ELF-1 (cell line): ENCODE data around the gene TSPAN10.
"Not testable (repeated sequence)": the region's sequence is repeated elsewhere in the genome, so short reads cannot be mapped to it uniquely, and the experiment has no call there.

Experiments used
- DNase-seq: peaks from one replicate; pipeline ENCODE4 v3.0.0-alpha.2; 2016; ENCODE audit warnings: low read depth, low spot score

Gene TSPAN10

DNA sequence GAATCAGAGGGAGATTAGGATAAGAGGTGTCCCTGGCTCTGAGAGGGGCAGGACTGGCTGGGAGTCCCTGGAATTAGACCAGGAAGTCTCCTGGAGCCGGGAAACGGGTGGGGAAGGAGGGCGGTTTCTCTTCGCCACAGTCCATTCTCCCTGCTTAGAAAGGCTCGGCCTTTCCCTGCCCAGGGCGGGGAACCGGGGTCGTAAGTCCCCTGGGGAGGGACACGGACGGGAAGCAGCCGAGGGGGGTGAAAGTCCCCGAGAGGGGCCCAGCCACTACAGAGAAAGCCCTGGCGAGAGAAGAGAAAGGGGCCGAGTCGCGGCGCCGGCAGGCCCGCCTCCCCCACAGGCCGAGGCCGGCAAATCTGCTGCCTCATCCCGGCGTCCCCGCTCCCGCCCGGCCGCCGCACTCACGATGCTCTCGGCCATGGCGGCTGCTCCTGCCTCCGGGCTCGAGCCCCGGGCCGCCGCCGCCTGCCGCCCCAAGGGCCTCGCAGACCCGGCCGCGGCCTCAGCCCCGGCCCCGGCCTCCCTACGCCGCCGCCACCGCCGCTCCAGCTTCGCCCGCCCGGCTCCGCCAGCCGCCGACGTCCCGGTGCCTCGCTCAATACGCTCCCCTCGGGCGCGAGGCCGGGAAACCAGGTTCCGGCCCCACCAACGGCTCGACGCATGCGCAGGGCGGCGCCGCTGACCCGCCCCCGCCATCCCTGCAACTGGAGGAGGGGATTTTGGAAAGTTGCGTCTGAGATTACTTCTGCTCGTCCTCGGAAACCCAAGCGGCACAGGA lies at the start of gene TSPAN10, which contains the start of gene NPLOC4:
TSPAN10 (plus strand) TSS at position 692 of the 784 bp plus-strand sequence. CDS start 5,217 bp downstream, outside the sequence.
NPLOC4 (minus strand) TSS at position 608 of the 784 bp plus-strand sequence; CDS start at position 426, 182 bp downstream.
- DNase-seq: peak; percentile 92

DNA sequence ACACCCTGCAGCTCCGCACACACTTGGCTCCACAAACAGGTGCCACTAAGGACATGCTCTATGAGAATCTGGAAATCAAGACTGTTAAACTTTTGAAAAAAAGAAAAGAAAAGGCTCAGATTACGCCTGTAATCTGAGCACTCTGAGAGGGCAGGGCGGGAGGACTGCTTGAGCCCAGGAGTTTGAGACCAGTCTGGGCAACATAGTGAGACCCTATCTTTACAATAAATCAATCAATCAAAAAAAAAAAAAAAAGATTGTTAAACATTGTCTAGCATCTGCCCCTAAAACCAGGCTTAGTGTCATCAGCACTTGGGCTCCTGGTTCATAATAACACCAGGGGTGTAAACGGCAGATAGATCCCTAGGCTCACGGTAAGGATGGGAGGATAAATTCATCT lies 47.4 kb upstream of the TSPAN10 start:
- DNase-seq: no peak

DNA sequence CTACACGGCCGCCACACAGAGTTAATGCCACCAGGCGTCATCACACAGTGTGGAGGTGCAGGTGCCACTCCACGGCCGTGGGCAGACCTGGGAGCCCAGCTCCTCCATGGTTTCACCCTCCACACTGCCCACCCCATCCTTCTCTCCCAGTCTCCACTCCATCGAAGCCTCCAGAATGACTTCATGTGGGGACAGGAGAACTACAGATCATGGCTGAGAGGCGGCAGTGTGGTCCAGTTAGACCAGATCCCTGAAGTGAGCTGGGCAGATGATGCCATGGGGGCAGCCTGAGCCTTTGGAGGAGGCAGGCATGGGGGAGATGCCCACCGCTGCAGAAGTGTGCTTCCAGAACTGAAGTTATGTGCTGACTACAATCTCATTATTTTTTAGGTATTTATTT lies 46.9 kb upstream of the TSPAN10 start:
- DNase-seq: no peak

DNA sequence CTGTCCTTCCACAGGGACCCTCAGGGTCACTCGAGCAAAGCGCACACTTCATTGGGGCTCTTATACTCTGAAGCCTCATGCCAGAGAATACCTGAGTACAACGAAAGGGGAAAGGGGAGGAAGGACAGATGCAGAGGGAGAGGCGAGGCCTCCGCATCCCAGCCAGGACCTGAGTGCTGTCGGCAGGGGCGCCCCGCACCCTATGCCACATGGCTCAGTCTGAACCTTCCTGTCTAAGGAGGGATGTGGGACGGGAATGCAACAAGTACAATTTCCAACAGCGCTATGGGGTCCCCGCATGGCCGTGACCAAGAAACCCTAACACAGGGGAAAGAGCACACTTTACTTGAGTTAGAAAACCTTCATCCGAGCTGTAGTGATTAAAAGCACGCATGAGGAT lies 45.0 kb upstream of the TSPAN10 start:
- DNase-seq: no peak

DNA sequence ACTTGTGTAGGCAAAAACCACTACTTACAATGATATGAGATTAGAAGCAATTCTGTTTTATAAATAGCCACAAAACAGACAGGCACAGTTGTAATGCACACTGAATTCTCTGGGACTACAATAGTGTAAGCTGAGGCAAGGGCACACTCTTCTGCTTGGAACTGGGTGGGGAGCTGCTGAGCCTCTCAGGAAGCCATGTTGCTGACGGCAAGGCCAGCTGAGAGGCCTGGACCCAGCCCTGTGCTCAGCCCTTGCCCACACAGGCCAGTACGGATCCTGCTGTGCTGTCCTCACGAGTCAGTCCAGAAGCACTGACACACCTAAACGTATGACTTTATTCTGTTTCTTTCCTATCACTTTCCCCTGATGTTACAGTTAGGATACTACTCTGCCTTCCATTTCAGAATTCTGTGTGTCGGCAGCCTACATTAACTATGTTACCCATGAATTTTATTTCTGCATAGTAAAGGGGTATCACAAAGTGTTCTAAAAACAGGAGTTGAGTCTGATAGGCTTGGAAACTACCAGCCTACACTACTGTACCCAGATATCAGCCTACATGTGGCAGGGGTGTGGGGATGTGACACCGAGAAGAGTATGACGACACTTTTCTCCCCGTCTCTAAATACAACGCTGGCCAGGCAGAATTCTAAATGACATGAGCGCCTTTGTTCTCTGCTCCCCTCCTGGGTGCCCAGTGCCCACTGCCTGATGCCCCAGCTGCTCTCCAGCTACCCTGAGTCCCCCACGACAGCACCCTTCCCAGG lies 43.7 kb upstream of the TSPAN10 start:
- DNase-seq: no peak

DNA sequence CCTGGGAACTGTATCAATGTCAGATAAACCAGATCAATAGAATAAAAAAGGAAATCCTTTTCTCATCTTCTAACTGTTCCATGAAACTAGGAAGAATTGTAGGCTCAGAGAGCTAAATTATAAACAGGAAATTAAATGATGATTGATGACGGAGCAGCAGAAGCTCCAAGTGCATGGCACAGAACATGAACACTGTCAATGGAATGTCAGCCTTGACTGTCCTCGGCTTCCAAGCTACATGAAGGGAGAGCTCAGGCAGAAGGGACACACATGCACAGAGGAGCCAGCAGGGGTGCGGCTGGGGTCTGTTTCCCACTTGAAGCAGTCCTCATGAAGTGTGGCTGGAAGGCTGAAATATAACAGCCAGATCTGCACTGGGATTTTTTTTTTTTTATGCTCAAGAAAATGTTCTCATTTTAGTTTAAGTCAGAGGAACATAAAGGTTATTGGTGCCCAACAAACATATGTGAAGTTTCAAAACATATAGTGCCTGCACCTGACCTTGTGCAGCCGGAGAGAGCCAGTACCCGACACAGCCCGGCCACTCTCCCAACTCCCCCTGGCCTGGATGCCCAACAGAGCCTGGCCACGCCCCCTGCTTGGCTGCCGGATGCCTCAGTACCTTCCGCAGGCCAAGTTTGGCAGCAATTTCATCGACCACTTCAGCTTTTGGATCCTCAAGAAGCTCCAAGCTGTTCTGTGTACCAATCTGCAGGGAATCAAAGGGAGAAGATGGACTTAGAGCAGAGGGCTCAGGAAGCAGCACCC lies 37.1 kb upstream of the TSPAN10 start:
- DNase-seq: no peak

DNA sequence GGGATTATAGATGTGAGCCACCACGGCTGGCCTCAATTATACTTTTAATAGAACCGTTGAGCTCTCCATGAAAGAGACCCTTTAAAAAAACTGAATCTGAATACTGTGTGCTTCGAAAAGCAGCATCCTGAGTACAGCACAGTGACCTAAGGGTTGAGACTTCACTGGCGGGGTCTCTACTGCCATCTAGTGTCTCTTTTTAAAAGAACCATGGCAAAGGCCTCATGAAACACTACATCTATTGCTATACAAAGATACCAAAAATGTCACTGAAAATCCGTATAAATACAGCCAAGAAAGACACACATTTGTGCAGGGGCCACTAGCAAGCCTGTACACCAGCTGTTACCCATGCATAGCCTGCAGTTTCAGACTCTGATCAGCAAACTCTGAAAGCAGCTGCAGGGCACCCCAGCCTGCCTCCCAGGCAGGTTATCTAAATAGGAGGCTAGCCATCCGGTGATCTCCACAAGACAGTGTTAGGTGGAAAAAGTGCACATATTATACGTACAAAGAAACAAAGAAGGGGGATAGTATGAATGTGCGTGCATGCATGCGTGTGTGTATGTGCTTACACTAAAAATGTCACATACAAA lies 35.4 kb upstream of the TSPAN10 start:
- peak; percentile 56 for DNase-seq

DNA sequence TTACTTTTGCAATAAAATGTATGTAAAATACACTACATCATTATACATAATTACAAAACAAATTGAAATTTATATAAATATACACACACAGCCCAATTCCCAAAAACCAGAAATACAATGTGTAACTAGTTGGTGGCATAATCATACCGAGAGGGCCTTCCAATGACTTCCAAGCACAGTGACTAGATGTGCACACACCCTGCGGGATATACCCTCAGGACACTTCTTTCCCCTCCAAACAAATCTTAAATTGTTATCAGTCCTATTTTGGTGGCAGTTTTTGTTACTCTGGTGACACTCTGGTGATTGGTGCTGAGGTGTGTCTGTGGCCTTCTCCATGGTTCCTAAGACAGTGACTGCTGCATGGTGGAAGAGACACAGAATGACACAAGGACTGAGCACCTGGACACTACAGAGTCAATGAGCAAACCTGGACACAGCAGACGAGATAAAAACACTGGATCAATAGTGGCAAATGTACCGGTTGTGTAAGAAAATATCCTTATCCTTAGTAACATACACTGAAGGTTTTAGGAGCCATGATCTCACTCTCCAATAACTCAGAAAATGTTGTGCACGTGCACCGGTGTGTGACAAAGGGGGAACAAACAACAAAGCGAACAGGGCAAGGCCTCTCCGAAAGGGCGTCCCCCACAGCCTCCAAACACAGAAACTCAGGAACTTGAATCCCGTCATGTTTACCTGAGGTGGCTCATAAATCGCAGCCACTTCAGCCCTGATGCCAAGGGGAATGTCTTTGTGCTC lies 33.0 kb upstream of the TSPAN10 start:
- DNase-seq: no peak

DNA sequence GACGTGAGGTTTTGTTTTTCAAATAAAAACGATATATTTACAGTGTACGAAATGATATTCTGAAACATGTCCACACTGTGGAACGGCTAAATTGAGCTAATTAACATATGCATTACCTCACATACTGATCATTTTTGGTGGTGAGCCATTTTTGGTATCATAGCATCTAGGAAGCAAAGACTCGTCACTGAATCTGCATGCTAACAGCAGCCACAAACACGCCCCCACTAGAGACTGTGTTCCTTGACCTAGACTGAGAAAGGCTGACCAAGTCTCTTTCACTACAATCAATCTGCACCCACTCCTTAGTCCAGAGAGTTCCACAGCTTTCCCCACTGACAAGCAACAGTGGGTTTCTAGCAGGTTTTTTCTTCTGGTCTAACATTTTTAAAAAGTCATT lies 29.6 kb upstream of the TSPAN10 start:
- no peak for DNase-seq

DNA sequence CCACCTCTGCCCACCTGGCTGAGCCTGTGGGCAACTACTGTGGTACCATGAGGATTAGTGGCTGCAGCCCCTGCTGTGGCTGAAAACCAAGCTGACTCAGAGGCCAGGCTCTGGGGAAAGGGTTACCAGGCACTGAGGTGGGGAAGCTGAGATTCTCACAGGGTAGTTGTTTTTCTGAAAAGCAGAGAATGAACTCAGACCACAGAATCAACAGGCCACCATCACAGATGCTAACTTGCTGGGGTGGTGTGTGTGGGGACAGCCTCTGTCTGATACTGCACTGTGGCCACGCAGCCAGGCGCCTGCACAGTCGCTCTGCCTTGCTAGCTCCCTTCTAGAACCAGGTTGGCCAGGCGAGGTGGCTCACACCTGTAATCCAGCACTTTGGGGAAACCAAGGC lies 28.9 kb upstream of the TSPAN10 start:
- DNase-seq: no peak

DNA sequence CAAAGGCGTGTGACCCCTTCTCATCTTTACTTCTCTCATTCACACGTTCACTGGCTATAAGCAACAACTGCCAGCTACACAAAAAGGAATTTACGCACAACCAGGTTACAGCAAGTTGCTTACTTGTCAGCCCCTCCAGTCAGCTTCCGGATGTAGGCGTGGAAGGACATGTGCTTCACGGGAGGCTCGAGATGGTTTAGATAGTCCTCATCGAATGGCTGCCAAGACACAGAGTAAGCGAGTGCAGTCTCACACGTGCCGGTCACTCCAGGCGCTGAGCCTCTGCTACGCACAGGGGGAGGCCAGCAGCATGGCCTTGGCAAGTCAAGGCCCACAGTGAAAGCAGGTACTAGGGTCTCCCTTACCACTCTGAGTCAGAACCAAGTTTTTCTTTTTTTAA lies 28.4 kb upstream of the TSPAN10 start:
- no peak for DNase-seq

DNA sequence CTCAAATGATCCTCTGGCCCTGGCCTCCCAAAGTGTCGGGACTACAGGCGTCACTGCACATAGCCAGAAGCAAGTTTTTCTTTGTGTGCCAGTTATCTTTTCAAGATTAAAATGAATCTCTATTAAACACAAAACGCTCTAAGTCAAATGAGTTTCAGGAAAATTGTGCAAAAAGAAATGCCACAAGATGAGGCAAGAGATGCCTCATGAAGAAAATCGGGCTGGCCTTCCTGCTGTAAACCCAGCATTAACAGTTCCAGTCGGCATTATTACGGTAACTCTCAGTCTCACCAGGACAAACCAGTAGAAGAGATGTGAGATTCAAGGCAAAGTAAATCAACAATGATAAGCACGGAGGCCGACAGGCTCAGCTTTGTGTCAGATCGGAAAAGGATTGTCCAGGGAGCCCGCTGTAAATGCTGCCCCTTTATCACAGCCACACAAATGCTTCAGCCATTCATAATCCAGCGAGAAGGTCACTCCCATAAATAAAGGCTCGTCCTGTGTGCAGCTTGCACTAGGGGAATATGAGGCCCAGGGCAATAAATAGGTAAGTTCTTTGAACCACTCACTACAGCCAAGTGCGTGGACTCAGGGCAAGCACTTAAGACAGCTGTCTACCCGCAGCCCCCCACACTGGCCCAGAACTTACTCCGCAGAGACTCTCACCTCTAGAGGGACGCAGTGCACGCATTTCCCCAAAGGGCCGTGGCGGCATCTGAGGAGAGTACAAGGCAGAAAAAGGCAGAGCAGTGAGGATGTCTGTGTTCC lies 27.3 kb upstream of the TSPAN10 start:
- no peak for DNase-seq

DNA sequence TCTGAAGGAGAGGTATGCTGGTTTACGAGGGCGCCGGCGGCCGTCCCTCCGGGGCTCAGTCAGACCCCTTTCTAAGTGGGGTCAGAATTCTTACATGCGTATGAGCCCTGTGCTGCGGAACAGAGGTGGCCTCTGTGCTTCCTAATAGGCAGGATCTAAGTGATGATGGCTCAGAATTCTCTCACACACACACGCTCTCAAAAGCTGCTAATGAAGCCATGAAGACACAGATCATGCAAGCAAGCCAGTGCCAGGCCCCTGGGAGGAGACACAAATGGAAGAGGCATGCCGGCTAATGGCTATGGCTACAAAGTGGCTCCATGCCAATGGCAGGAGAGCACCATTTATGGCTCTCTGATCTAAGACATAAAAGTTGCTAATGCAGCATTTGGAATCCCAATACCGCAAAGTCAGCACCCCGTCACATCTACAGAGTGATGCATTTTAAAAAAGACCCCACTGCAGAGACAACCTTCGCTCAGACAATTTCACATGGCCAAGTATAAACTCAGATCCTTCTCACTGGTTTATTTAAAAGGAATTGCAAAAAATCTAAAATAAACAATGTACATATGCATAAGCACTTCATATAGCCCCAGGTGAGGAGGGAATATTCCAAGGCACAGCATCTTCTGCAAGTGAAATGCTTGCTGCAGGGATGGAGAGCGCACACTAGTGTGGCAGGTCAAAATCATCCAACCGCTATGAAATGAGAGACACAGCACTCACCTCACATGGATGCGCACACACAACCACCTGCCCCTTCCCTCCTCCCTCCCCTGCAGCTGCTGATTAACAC lies 24.6 kb upstream of the TSPAN10 start:
- DNase-seq: no peak

DNA sequence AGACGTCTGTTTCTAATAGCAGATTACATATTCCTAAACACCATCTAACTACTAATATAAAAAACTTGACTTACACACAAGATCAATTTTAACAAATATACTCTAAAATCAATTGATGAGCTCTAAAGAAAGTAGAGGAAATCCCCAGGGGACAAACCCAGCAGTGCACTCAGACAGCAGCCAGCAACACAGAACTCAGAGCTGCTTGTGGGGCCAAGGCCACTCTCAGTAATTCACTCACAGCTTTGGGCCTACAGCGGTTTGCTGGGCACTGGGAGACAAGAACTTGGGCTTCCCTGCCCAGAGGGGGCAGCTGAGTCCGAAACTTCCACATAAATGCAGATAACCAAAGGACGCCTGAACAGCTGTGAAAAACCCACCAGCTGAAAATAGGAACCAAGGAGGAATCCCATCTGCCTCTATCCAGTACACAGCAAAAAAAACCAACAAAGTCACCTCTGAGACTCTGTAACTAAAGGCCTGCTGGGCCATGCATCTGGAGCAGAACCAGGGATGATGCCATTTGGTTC lies 21.5 kb upstream of the TSPAN10 start:
- DNase-seq: no peak

DNA sequence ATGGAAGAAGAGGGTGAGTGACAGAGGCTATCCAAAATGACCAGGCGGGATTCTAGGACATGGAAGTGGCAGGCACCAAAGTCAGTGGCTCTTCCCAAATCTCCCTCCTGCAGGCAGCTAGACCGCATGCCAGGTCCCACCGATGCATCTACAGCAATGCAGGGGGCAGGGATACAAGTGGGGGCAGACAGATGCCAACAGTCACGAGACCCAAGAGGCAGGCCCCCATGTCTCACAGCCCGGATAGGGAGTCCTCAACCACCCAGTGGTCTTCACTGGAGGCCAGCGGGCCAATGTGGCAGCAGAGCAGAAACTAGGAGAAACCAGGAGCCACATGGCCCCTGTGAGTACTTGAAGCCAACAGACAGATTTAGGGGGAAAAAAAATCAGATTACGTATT lies 20.1 kb upstream of the TSPAN10 start:
- DNase-seq: no peak

DNA sequence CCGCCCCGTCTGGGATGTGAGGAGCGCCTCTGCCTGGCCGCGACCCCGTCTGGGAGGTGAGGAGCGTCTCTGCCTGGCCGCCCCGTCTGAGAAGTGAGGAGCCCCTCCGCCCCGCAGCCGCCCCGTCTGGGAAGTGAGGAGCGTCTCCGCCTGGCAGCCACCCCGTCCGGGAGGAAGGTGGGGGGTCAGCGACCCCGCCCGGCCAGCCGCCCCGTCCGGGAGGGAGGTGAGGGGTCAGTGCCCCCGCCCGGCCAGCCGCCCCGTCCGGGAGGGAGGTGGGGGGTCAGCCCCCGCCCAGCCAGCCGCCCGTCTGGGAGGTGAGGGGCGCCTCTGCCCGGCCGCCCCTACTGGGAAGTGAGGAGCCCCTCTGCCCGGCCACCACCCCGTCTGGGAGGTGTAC lies 18.7 kb upstream of the TSPAN10 start:
- not testable (repeated sequence) for DNase-seq

DNA sequence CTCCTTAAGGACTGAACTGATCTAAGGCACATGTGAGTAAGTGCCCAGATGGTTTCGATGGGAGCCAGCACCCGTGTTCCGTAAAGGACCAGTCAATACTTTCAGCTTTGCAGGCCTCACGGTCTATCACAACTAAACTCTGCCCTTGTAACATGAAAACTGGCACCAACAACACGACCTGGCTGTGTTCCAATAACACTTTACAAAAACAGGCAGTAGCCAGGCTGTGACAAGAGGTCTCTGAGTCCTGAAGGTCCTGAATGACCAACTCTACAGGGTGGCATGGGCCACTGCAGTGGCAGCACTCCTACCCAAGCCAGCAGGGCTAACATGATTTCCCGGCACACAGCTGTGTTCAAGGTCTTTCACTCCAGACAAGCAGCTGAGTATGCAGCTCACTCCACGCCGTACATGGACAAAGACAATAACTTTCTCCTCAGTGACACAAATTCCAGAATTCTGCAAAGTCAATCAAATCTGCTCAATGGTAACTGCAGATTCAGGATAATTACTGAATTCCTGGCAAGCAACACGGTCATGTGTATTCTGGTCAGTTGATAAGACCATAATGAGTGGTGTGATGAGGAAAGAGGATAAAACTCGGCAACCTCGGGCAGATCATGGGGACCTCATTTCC lies 15.4 kb upstream of the TSPAN10 start:
- no peak for DNase-seq

DNA sequence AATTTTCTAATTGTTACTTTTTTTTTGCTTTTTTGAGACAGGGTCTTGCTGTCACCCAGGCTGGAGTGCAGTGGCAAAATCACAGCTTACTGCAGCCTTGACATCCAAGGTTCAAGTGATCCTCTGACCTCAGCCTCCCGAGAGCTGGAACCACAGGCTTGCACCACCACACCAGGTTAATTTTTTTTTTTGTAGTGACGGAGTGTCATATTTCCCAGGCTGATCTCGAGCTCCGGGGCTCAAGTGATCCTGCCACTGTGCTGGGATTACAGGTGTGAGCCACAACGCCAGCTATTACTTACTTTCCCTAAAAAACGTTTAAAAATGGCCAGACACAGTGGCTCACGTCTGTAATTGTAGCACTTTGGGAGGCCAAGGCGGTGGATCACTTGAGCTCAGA lies 6.7 kb upstream of the TSPAN10 start:
- no peak for DNase-seq

DNA sequence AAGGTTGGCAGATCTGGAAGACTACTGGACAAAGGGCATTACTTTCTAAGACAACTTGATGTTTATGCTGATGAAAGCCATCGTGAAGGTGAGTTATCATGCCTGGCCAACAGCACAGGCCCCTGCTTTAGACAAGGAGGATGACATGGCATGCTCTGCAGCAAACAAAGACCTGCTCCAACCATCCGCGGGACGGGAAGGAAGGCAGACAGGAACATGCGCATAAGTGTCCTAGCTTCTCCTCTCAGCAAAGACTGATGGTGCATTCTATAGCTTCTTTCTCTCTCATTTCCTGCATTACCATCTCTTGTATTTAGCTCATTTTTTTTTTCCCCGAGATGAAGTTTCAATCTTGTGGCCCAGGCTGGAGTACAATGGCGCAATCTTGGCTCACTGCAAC lies 5.5 kb upstream of the TSPAN10 start:
- no peak for DNase-seq
